Measurements from ENCODE around the gene LIN7A.
A peak's percentile ranks its signal among the peaks of the same experiment; 100 is the strongest.
"Not testable (repeated sequence)": the region's sequence is repeated elsewhere in the genome, so short reads cannot be mapped to it uniquely, and the experiment has no call there.

Gene LIN7A

DNA sequence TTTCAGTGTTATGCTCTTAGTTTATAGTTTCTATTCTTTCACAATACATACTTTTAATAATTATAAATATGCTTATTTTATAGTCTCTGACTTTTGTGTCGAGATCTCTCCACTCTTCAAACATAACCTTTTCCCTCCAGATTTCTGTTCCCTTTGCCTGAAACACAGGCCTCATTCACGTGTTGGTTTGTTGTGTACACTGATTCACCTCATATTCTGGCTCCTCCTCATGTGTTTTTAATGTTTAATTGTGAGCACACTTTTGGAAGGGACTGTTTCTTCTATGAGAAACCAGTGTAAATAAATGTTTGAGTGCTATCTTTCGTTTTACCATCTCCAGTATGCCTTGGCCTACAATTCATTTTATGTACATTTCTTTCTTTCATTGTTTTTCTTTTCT lies 20.1 kb downstream of the LIN7A start:
- DNase-seq: no peak

DNA sequence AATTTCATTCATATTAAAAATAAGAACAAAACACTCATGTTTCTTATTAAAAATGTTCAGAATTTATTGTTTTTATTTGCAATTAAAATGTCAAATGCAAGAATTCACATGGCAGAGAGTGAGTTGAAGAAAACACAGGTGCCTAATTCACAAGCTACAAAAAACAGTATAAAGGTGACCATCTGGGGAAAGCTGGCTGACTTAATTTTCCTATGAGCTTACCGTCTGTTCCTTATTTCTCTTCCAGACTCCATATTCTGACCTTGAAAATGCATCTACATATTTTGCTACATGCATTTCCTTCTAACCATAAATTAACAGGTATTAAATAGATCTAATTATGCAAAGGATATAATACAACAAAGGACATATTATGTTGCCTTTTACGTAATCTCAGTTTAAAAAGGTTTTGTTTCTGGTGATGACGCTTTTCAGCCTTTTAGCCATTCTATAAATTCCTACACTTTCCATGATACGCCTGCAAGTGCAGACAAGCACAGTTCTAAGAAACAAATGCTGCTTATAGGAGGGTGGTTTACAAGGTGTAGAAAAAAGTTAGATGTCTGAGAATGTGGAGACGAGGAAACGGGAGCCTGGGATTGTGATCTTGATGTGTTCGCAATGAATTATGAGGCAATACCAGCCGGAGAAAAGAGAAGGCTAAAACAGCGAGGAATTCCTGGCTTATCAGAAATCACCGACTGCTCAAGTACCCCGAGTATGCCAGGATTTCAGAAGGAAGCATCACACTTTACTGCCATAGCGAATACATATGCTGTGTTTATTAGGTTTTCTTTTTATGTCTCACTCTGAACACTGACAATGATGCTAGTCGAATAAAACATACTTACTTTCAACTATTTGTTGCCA lies 24.6 kb downstream of the LIN7A start:
- DNase-seq: no peak

DNA sequence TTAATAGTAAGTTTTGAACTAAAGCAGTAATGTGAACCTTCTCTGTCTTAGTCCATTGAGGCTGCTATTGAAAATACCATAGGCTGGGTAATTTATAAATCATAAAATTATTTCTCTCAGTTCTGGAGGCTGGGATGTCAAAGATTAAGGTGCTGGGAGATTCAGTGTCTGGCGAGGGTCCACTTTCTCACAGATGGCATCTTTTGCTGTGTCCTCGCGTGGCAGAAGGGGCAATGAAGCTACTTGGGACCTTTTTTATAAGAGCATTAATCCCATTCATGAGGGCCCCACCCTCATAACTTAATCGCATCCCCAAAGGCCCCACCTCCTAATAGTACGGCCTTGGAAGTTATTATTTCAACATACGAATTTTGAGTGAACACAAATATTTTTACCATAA lies 28.4 kb downstream of the LIN7A start:
- DNase-seq: no peak

- DNase-seq: no peak
These were observed 35.0 kb downstream of the LIN7A start for GRCh38 chr12:80902711-80903110.

DNA sequence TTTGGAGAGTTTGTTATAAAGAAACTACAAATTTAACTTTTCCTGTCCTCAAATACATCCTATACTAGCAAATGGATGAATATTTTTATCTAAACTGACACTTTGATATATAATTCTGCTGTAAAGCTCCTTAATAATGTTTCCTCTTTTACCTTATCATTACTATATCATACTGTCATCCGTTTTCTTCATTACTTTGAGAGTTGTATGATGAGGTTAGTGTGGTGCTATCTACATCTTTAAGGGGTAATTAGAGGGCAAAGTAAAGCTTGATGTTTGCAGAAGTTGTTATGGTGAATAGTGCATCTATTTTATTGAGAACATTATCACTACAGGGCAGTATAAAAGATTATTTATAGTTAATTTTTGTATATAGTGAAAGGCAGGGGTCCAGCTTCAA lies 36.1 kb downstream of the LIN7A start:
- no peak for DNase-seq

DNA sequence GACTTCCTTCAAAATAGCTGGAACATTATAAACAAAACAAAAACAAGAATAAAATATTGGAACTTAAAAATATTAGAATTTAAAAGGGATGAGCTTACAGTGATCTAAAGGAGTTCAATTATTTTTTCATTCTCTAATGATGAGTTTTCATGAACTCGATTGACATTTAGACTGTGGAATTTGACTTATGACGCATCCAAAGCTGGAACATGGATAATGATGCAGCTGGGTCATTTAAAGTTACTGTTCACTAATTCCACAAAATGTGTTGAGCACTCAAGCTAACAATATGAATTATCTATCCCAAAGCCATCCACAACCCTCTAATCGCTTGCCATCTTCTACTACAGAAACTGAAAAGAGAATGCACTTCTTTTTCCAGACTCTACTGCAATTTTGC lies 42.5 kb downstream of the LIN7A start:
- DNase-seq: no peak

DNA sequence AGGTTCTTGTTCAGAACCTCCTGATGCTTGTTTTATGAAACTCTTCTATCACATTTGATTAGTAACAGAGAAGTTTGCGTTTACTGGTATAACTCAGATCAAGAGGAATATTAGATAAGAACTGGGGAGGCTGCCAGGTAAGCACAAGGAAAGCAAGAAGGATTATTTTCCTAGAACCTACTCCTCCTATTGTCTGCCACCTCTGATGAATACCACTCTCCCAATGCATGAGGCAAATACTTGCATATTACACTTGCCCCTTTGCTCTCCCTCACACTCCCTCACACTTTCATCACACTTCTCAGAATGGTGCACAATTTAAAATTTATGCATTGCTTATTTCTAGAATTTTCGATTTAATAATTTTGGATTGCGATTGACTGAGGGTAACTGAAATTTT lies 43.6 kb downstream of the LIN7A start:
- no peak for DNase-seq

DNA sequence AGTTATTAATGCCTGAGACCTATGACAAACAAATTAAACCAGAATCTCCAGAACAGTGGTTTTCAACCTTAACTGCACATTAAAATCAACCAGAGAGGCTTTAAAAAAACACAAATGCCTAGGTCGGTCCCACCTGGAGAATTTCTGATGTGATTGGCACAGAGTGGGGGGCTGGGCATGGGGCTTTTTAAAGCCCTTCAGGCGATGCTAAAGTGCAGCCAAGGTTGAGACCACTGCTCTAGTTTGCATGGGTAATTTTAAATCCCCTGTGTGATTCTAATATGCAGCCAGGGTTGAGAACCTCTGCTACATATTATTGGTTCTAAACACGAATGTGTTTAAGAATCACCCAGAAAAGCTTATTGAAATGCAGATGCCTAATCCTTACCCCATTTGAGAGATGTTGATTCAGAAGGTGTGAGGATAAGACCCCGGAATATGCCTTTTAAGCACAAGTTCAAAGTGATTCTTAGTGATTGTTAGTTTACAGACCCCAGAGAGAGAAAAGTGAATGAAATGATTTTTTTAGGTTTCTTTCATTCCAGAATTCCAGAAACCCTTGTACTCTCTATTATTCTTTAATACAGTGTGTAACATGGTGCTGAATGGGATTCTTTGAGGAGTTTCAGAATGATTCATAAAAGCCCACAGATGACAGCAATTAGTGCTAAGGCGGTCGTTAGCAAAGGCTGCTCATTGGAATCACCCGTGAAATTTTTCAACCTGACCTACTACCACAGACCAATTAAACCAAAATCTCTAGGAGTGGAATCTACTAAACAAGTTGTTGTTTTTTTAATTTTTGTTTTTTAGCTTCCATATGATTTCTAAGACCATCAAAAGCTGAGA lies 44.9 kb downstream of the LIN7A start:
- no peak for DNase-seq

- DNase-seq: no peak
These were observed 53.1 kb downstream of the LIN7A start for GRCh38 chr12:80884651-80885050.

DNA sequence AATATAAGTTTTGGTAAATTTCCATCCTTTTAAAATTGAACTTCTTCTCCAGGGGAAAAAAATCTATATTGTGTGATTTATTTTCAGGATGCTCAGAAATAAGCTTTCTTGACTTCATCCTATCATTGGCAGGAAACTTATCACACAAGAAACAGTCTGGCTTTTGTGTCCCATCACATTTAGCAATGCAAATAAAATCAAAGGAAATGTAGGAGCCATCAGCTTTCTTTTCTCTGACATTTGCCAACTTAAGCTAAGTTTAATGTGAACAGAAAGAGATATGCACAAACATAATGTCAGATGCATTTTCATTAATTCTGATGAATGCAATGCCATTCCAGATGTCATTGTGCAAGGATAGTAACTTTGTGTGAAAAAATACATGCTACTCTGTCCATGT lies 56.6 kb downstream of the LIN7A start:
- no peak for DNase-seq

DNA sequence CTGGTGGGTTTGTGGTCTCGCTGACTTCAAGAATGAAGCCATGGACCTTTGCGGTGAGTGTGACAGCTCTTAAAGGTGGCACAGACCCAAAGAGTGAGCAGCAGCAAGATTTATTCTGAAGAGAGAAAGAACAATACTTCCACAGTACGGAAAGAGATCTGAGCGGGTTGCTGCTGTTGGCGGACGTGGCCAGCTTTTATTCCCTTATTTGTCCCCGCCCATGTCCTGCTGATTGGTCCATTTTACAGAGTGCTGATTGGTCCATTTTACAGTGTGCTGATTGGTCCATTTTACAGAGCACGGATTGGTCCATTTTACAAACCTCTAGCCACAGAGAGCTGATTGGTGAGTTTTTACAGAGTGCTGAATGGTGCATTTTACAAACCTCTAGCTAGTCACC lies 59.3 kb downstream of the LIN7A start:
- DNase-seq: not testable (repeated sequence)

- DNase-seq: peak; percentile 32
These were observed 59.9 kb downstream of the LIN7A start for GRCh38 chr12:80877721-80878265.

DNA sequence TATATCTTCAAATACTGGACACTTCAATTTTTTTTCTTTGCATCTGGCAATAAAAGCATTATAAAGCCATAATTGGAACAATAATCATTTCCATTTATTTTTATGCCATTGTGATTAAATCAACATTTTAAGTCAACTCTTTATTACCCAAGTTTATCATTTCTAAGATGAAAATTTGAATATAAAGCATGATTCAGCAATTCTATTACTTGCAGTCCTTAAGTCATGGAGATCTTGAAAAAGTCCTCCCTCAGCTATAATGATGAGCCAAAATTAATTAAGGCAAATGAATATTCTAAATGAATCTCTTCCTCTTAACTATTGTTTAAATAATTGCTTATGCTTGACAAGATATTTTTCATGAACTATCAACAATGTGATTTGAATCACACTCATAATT lies 65.7 kb downstream of the LIN7A start:
- no peak for DNase-seq

- DNase-seq: no peak
These were observed 68.5 kb downstream of the LIN7A start for GRCh38 chr12:80869264-80869663.

DNA sequence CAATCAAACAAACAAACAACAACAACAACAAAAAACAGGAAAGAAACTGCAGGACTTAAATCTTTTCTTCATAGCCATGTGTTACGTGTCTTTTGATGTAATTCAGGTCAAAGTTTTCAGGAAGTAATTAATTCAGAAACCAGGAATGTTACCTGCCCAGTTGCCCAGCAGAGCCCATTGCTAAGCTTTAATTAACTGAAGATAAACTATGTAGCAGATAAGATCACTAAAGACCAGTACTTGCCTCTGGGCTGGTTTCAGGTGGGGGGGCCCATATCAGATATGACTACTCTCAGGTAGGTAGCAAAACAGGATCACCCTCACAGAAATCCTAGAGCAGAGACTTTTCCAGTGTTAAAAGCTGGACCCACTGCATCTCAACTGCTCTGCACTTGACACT lies 69.2 kb downstream of the LIN7A start:
- DNase-seq: no peak

- no peak for DNase-seq
These were observed 69.8 kb downstream of the LIN7A start for GRCh38 chr12:80867941-80868340.

DNA sequence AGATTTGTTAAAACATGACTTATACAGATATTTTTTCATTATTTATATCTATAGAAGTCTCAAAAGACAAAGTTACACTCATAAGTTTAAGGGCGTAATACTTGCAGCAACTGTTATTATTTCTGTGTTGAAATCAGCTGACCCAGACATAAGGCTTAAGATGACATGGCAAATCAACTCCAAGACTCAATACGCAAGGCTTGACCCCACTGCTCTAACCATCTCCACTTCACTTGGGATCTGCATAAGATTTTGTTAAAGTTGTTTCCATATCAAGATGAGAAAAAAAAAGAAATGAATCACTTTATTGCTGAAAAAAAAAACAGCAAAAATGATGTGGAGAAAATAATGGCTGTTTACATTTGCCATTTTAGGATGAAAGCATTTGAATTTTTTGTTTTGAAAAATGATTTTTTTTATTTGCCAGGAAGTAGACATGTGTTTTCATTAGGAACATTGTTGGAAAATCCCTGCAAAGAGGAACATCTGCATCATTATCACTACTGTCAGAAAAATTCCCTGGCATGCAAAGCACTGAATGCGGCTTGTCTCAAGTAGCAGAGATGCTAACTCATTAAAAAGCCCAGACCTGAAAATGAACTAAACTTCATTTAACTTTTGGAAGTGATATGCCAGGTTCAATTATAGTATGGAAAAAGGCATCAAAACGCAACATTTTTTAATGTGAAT lies 73.5 kb downstream of the LIN7A start:
- no peak for DNase-seq

DNA sequence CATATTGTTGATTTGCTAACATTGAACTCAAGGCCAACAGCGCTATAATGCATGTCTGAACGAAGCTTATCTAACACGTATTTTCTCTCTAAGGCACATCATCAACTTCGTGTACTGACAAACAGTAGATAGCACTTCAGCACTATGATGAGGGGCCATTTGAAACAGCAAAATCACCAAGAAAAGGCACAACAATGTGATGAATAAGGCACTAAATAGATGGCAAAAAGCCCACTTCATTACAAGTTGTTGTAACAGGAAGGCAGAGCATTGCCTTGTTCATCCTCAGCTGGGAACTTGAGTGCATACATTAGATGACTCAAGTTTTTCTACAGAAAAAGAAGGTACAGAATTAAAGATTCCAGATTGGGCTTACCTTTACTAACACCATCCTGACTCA lies 75.2 kb downstream of the LIN7A start:
- DNase-seq: no peak

DNA sequence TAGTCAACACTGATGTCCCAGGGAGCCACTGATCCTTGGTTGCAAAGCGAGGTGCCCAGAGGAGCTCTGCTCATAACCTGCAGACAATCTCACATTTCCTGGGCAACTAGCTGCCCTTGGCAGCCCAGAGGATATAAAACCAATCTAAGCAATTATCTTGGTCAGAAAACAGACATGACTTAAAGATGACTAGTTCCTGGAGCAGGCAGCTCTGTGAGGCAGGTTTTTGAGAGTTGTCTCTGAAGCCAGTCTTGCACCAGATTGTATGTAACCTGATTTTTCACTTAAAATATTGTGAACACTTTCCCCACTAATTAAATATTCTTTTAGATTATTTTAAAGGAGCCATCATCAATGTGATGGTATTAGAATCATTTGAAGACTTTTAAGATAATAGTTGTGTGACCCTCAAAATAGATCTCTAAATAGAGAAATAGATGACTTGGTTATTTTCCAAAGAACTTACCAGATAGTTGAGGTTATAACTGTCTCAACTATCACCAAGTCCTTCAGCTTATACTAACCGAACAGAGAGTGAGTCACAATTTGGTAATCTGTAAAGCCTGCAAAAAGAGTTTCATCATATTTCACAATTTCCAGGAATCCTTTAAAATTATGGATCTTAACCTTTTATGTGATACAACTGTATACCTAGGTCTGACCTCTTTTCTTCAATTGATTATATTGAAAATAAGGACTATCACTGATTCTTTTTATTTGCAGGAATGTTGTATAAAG lies 75.9 kb downstream of the LIN7A start:
- no peak for DNase-seq

- no peak for DNase-seq
These were observed 76.8 kb downstream of the LIN7A start for GRCh38 chr12:80860928-80861327.

DNA sequence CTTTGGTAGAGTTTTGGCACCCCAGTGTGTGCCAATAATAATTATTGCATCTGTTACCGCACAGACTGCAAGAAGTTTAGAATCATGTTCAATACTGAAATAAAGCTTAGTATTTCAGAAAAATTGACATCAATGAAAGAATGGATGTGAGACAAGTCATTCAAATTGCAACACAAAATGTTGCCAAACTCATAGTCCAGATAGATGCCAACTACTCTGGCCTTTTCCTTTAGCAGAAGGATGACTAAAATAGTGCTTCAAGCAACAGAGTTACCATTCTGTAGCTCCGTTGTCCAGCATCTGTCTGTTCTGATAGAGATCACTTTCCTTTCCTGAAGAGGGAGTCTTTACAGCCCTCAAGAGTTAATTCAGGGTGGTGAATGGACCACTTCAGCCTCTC lies 77.5 kb downstream of the LIN7A start:
- DNase-seq: no peak

- no peak for DNase-seq
These were observed 79.4 kb downstream of the LIN7A start for GRCh38 chr12:80858356-80858755.

DNA sequence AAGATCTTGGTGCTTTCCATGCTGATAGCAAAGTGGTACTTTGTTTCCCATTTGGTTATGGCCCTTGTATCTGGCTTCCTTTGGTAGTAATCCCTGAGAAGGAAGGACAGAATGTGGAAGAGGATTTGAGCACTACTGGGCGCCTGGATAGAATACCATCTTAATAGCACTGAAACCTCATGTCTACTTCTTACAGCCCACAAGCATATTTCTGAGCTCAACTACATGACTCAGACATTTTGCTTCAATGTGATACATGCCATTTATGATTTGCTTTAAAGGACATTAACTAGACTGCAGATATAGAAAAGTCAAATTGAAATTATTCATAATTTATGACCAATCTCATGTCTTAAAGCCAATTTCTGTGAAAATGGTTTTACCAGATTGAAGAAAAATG lies 80.4 kb downstream of the LIN7A start:
- DNase-seq: no peak

Measured in NCI-H446 treated with DMSO at 0.1 percent for 48 hours (cell line).